Heart left ventricle (tissue), 16 donors: ENCODE measurements around the gene SCN3B. TPM values are rescaled to one million over a fixed set of nuclear protein-coding genes. Genes with fewer than 3 reads are reported as not detected.

ENCODE experiments used
- ATAC-seq, 4 donors: fragments of 200-7000 bp; cut with Tn5 transposase; one replicate each; pipeline ENCODE4 v1.9.1; 2020 to 2022; ENCODE audit warnings: moderate library complexity in 4 of 4, mild to moderate bottlenecking in 3 of 4, moderate number of reproducible peaks in 1 of 4
- DNase-seq, 5 donors: peaks; one replicate each; pipeline ENCODE4 v3.0.0-alpha.2; 2020
- H3K27ac ChIP-seq, 12 donors: fragments of 200-600 bp; sonication (generic) in 4 of 12; one replicate each; pipeline versions ENCODE4 v1.5.0 to v1.8.0; 2016 to 2022; ENCODE audit warnings: mild to moderate bottlenecking in 2 of 12
- H3K27me3 ChIP-seq, 9 donors: fragments of 200-600 bp; sonication (generic) in 2 of 9; one replicate each; pipeline versions ENCODE4 v1.5.1 to v1.8.0; 2016 to 2022; ENCODE audit warnings: mild to moderate bottlenecking in 3 of 9
- H3K36me3 ChIP-seq, 9 donors: fragments of 200-600 bp; sonication (generic) in 2 of 9; one replicate each; pipeline versions ENCODE4 v1.5.0 to v1.8.0; 2018 to 2022; ENCODE audit warnings: mild to moderate bottlenecking in 2 of 9
- H3K4me1 ChIP-seq, 12 donors: fragments of 200-600 bp; sonication (generic) in 4 of 12; one replicate each; pipeline versions ENCODE4 v1.5.0 to v1.8.0; 2016 to 2022; ENCODE audit warnings: mild to moderate bottlenecking in 3 of 12
- H3K4me3 ChIP-seq, 12 donors: fragments of 200-600 bp; sonication (generic) in 4 of 12; one replicate each; pipeline versions ENCODE4 v1.5.0 to v1.8.0; 2017 to 2022; ENCODE audit warnings: mild to moderate bottlenecking in 9 of 12, moderate library complexity in 4 of 12
- H3K9me3 ChIP-seq, 12 donors: fragments of 200-600 bp; sonication (generic) in 4 of 12; one replicate each; pipeline versions ENCODE4 v1.5.0 to v1.8.0; 2016 to 2022; ENCODE audit warnings: mild to moderate bottlenecking in 1 of 12
- POLR2A ChIP-seq, 2 donors: fragments of 450-650 bp; IDR thresholded peaks; one replicate each; pipeline ENCODE4 v1.6.1; 2017; ENCODE audit warnings: antibody characterized with exemption in 2 of 2, mild to moderate bottlenecking in 2 of 2, moderate library complexity in 2 of 2
- WGBS, 4 donors: extraction: QIAGEN DNeasy Blood & Tissue Kit in 2 of 4; methylation state at CpG; one replicate each; pipeline versions ENCODE4 v1.1.5 to v1.1.7; 2013 to 2018; 5-methylcytosine and 5-hydroxymethylcytosine counted together
- intact Hi-C, 10 donors: fragments of 100-400 bp; cut with DNase I; formaldehyde crosslinking; loops; one replicate each; pipeline versions ENCODE4 v1.11.1 to v1.14.2; 2022
- polyA plus RNA-seq, 2 donors: library from polyadenylated mRNA; stranded (reverse); fragments of 200-250 nt; gene quantifications; one replicate each; pipeline ENCODE4 v1.2.3, GENCODE V29; 2013
- total RNA-seq, 9 donors: library from RNA; depleted of rRNA in 2 of 9; stranded (reverse); fragments of >200 nt in 2 of 9; fragmentation: NEBNext Ultra II Directional in 3 of 9; extraction: Animal tissue kit (Norgen Biotek cat#: 25700) in 3 of 9; gene quantifications; one replicate each; pipeline versions ENCODE4 v1.1.0 to v1.2.4, GENCODE V29; 2016 to 2023
- TF ChIP-seq, protein P1 (sequence below), 12 donors: fragments of 200-600 bp; sonication (generic) in 4 of 12; IDR thresholded peaks; one replicate each; pipeline versions ENCODE4 v1.5.0 to v1.8.0; 2018 to 2022; ENCODE audit warnings: antibody characterized with exemption in 12 of 12, mild to moderate bottlenecking in 5 of 12
- donor health status: ischemic (EF 13 %, LVEDD 7.1; RV severe dilation, severe dysfunction).
- donor health status: healthy with polysubstance abuse.
- donor health status: DM: no; HTN: yes; CAD: no.
- donor health status: DM: no; HTN: no; CAD: no.
- donor health status: ischemic (EF 25% LVEDD 6.9; RV normal size, moderate dysfunction).
- donor health status: ischemic (EF 25% LVEDD 5.7; RV mildly dilated, moderate dysfunction).
- donor health status: healthy.
- donor health status: DM: yes; HTN: yes; CAD: no.
- donor health status: ischemic (EF 35%, LVEDD 5.7; RV mildly dilated, moderate dysfunction).
- donor health status: nonischemic (EF 11% LVEDD 7.7; RV severe dilation, severe dysfunction).
- donor health status: DM: yes; HTN: yes; CAD: no.
- donor health status: PGD.
- donor health status: ischemic (EF 29% LVEDD 5.4; RV normal size, mild dysfunction).
- donor health status: nonischemic (EF 23%, LVEDD 6.1; RV moderate dilation, normal function).

SCN3B gene
- total and polyA plus RNA-seq, 11 donors: 0.63 to 3.8 (median 0.91) TPM

DNA sequence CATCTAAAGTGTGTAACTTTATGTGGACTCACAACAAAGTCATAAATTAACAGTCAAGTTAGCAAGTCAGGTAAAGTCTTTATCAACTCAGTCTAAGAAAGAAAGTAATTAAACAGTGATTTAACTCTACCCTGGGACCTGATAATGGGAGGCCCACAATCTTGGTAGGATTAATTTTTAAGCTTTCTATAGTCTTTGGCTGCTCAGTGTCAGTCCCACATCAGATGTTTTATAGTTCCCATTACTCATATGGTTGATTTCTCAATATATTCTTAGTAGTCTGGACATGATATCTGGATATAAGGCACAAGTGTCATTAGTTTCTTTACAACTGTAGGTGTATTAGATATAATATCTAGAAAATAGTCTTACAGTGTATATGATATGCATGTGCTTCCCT is 38.5 kb upstream of the SCN3B start:
- Histone ChIP-seq H3K27me3 (peaks cover 0 to 25% (median 0%) of the 10 kb centered on the region in 9 donors), H3K36me3 (no peaks in the 10 kb centered on the region), H3K27ac (no peak overlapping the region), H3K9me3 (no peaks in the 10 kb centered on the region), H3K4me3 (no peak overlapping the region), H3K4me1 (no peaks in the 10 kb centered on the region)
- intact Hi-C loops: no loop called here
- no peak for ATAC-seq
- no peak for TF ChIP-seq POLR2A (IDR thresholded peaks at IDR 0.05)
- TF ChIP-seq, protein P1, sequence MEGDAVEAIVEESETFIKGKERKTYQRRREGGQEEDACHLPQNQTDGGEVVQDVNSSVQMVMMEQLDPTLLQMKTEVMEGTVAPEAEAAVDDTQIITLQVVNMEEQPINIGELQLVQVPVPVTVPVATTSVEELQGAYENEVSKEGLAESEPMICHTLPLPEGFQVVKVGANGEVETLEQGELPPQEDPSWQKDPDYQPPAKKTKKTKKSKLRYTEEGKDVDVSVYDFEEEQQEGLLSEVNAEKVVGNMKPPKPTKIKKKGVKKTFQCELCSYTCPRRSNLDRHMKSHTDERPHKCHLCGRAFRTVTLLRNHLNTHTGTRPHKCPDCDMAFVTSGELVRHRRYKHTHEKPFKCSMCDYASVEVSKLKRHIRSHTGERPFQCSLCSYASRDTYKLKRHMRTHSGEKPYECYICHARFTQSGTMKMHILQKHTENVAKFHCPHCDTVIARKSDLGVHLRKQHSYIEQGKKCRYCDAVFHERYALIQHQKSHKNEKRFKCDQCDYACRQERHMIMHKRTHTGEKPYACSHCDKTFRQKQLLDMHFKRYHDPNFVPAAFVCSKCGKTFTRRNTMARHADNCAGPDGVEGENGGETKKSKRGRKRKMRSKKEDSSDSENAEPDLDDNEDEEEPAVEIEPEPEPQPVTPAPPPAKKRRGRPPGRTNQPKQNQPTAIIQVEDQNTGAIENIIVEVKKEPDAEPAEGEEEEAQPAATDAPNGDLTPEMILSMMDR (IDR thresholded peaks at IDR 0.05): no peak
- no peak for DNase-seq

GRCh38 chr11:123690485-123690884 is 36.1 kb upstream of the SCN3B start:
- Histone ChIP-seq H3K27ac (no peak overlapping the region), H3K27me3 (peaks cover 0 to 28% (median 0%) of the 10 kb centered on the region in 9 donors), H3K9me3 (no peaks in the 10 kb centered on the region), H3K4me1 (no peaks in the 10 kb centered on the region), H3K36me3 (no peaks in the 10 kb centered on the region), H3K4me3 (no peak overlapping the region)
- 71 to 80% (median 73%) methylated on average over 3 of the region's 3 CpGs for WGBS, 4 donors
- TF ChIP-seq, protein P1 (IDR thresholded peaks at IDR 0.05): no peak
- no peak for TF ChIP-seq POLR2A (IDR thresholded peaks at IDR 0.05)
- ATAC-seq (no peak), DNase-seq (no peak)
- intact Hi-C loops: no loop called here

DNA sequence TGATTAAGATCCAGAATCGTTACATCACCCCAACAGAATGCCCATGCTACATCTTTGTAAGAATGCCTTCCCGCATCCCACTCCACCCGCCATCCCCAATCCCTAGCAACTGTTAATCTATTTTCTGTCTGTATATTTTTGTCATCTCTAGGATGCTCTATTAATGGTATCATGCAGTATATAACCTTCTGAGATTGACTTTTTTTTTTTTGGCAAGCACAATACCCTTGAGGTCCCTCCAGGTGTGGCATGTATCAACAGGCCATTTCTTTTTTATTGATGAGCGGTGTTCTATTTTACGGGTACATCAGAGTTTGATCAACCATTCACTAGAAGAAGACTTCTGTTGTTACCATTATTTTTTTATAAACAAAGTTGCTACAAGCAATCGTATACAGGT is 30.2 kb upstream of the SCN3B start:
- 89 to 93% (median 92%) methylated on average over 6 of the region's 6 CpGs for WGBS, 4 donors
- H3K27ac ChIP-seq: no peak overlapping the region
- H3K9me3 ChIP-seq: no peaks in the 10 kb centered on the region
- ATAC-seq (no peak), DNase-seq (no peak)
- H3K27me3 ChIP-seq: peaks cover 0 to 20% (median 3%) of the 10 kb centered on the region in 9 donors
- H3K4me3 ChIP-seq: no peak overlapping the region
- intact Hi-C loops: no loop called here
- H3K4me1 ChIP-seq: no peaks in the 10 kb centered on the region
- H3K36me3 ChIP-seq: no peaks in the 10 kb centered on the region
- no peak for TF ChIP-seq POLR2A (IDR thresholded peaks at IDR 0.05)
- TF ChIP-seq, protein P1 (IDR thresholded peaks at IDR 0.05): no peak

- intact Hi-C loops: no loop called here
- no peak for DNase-seq
- Histone ChIP-seq H3K4me1 (no peaks in the 10 kb centered on the region), H3K36me3 (no peaks in the 10 kb centered on the region), H3K9me3 (no peaks in the 10 kb centered on the region), H3K4me3 (no peak overlapping the region), H3K27ac (no peak overlapping the region), H3K27me3 (peaks cover 0 to 13% (median 3%) of the 10 kb centered on the region in 9 donors)
- ATAC-seq: no peak
- 59 to 66% (median 60%) methylated on average over 8 of the region's 8 CpGs for WGBS, 4 donors
- no peak for TF ChIP-seq POLR2A (IDR thresholded peaks at IDR 0.05)
- TF ChIP-seq, protein P1 (IDR thresholded peaks at IDR 0.05): no peak
Measured at GRCh38 chr11:123683428-123684170, 29.2 kb upstream of the SCN3B start.
